ENCODE results near the gene INTS2.

The INTS2 gene

GRCh38 chr17:61846761-61847375 lies 80.9 kb downstream of the INTS2 start:
- TF ChIP-seq, protein P1, sequence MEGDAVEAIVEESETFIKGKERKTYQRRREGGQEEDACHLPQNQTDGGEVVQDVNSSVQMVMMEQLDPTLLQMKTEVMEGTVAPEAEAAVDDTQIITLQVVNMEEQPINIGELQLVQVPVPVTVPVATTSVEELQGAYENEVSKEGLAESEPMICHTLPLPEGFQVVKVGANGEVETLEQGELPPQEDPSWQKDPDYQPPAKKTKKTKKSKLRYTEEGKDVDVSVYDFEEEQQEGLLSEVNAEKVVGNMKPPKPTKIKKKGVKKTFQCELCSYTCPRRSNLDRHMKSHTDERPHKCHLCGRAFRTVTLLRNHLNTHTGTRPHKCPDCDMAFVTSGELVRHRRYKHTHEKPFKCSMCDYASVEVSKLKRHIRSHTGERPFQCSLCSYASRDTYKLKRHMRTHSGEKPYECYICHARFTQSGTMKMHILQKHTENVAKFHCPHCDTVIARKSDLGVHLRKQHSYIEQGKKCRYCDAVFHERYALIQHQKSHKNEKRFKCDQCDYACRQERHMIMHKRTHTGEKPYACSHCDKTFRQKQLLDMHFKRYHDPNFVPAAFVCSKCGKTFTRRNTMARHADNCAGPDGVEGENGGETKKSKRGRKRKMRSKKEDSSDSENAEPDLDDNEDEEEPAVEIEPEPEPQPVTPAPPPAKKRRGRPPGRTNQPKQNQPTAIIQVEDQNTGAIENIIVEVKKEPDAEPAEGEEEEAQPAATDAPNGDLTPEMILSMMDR (IDR thresholded peaks at IDR 0.05; ENCODE audit: control extremely low read depth, extremely low read depth, low read depth, missing control alignments), result no peak
- no peak for DNase-seq (ENCODE audit: extremely low spot score)
- CTCF ChIA-PET, result no interaction called here
- POLR2A ChIA-PET, result no interaction called here

DNA sequence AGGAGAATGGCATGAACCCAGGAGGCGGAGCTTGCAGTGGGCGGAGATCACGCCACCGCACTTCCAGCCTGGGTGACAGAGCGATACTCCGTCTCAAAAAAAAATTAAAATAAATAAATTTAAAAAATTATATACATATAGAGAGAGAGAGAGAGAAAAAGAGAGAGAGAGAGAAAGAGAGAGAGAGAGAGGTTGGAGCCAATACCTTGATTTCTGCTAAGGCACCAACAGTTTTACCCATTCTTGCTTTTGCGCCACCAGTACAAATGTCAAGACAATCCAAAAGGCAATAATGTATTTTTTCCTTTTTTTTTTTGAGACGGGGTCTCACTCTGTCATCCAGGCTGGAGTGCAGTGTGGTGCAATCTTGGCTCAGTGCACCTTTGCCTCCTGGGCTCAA lies 81.7 kb downstream of the INTS2 start:
- POLR2A ChIA-PET, result no interaction called here
- CTCF ChIA-PET, result interaction anchor here (1.5 kb wide), 1 partner anchor 264 kb away, joined by 6 read pairs; no protein-coding TSS in a partner anchor

GRCh38 chr17:61843435-61843834 lies 84.3 kb downstream of the INTS2 start:
- DNase-seq (ENCODE audit: extremely low spot score), result no peak
- CTCF ChIA-PET, result interaction anchor here (0.8 to 2.6 kb wide), 5 partner anchors 10 to 431 kb away, joined by 3 to 10 read pairs (median 7); no protein-coding TSS in a partner anchor
- POLR2A ChIA-PET, result no interaction called here
- TF ChIP-seq, protein P1 (IDR thresholded peaks at IDR 0.05; ENCODE audit: control extremely low read depth, extremely low read depth, low read depth, missing control alignments), result no peak

More for the DNA sequence above, 81.7 kb downstream of the INTS2 start:
- TF ChIP-seq, protein P1 (IDR thresholded peaks at IDR 0.05; ENCODE audit: control extremely low read depth, extremely low read depth, low read depth, missing control alignments), result no peak
- no peak for DNase-seq (ENCODE audit: extremely low spot score)

GRCh38 chr17:61842899-61843298 lies 84.9 kb downstream of the INTS2 start:
- DNase-seq (ENCODE audit: extremely low spot score), result no peak
- ChIA-PET CTCF (interaction anchor here (0.9 to 2.6 kb wide), 6 partner anchors 9 to 266 kb away, joined by 3 to 7 read pairs (median 6); no protein-coding TSS in a partner anchor), POLR2A (no interaction called here)
- TF ChIP-seq, protein P1 (IDR thresholded peaks at IDR 0.05; ENCODE audit: control extremely low read depth, extremely low read depth, low read depth, missing control alignments), result no peak

DNA sequence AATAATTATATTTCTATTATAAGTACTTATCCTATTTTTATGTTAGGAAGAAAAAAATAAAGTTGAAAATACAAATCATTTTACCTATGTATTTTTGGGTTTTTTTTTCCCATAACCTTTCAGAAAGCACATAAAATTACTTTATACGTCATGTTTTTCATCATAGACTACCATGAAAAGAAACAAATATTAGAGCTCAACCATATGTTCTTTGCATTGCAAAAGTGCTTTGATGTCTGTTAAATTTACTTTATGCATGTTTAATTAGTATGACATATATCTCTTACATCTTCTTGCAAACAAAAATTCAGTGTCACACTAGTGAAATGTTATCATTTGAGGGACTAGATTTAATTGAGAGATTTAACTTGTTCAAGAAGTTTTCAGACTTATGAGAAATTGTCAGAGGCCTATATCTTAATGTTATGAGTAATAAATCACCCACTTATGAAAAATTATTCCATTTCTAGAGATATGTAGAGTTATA lies 88.4 kb downstream of the INTS2 start:
- no peak for DNase-seq (ENCODE audit: extremely low spot score)
- TF ChIP-seq, protein P1 (IDR thresholded peaks at IDR 0.05; ENCODE audit: control extremely low read depth, extremely low read depth, low read depth, missing control alignments), result no peak
- ChIA-PET POLR2A (no interaction called here), CTCF (interaction anchor here (1.6 to 2.0 kb wide), 2 partner anchors 204 to 428 kb away, joined by 7 to 9 read pairs; no protein-coding TSS in a partner anchor)

DNA sequence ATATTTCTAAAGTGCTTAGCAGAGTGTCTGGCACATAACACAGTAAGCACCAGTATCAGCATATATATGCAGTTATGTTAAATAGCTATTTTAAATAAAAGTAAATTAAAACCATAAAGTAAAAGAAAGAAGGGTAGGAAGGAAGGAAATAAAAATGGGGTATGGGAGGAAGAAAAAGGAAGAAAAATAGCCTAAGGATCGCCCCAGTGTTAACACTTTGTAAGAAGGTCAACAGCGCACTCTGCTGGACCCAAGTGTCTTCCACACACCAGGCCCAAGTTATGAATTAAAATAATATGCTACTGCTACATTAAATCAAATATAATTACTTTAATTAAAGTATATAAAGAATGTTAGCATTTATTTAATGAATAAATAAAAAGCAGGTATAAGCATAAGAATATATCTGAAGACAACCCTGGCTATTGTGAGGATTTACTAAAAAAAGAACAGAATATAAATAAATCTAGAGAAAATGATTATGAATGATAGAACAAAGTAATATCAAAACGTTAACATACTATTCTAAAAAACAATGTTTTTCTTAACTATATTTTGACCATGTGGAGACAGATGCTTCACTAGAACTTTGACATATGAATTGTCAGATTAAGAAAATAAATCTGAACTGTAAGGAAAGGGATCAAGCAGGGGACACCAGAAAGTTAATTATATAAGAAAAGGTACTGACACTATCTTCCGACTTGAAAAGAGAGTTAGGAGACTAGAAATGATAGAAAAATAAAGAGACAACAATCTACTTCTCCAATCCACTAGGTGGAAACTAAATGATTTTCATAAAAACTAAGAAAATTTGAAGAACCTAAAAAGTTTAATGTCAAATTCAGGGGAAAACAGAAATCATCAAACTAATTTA lies 90.4 kb downstream of the INTS2 start:
- DNase-seq (ENCODE audit: extremely low spot score), result peak; percentile 41
- CTCF ChIA-PET, result interaction anchor here (0.8 to 2.0 kb wide), 25 partner anchors 8 to 809 kb away, joined by 3 to 20 read pairs (median 4); partner anchors contain the start of gene BRIP1
- POLR2A ChIA-PET, result no interaction called here
- TF ChIP-seq, protein P1 (IDR thresholded peaks at IDR 0.05; ENCODE audit: control extremely low read depth, extremely low read depth, low read depth, missing control alignments), result peak; percentile 70

All from GM10248 (cell line).